Stimulated activated naive CD8-positive, alpha-beta T cell treated with anti-CD3 and anti-CD28 coated beads, Interleukin-15, Interleukin-2, amounts not matched to agents 100 ng/mL and 50 ng/mL, for 24 hours (primary cell): ENCODE data around the gene KRT83.

Source experiments
- H3K27ac Mint-ChIP-seq: one replicate; pipeline ENCODE4 v1.8.0; 2021; ENCODE audit warnings: mild to moderate bottlenecking, mixed read lengths
- H3K27me3 Mint-ChIP-seq: one replicate; pipeline ENCODE4 v1.8.0; 2021; ENCODE audit warnings: mixed read lengths
- H3K36me3 Mint-ChIP-seq: one replicate; pipeline ENCODE4 v1.8.0; 2021; ENCODE audit warnings: low read depth, mixed read lengths
- H3K4me1 Mint-ChIP-seq: one replicate; pipeline ENCODE4 v1.8.0; 2021; ENCODE audit warnings: low read depth, mixed read lengths
- H3K4me3 Mint-ChIP-seq: one replicate; pipeline ENCODE4 v1.8.0; 2021; ENCODE audit warnings: mild to moderate bottlenecking, mixed read lengths
- H3K9me3 Mint-ChIP-seq: one replicate; pipeline ENCODE4 v1.8.0; 2021; ENCODE audit warnings: mixed read lengths

Gene KRT83

DNA sequence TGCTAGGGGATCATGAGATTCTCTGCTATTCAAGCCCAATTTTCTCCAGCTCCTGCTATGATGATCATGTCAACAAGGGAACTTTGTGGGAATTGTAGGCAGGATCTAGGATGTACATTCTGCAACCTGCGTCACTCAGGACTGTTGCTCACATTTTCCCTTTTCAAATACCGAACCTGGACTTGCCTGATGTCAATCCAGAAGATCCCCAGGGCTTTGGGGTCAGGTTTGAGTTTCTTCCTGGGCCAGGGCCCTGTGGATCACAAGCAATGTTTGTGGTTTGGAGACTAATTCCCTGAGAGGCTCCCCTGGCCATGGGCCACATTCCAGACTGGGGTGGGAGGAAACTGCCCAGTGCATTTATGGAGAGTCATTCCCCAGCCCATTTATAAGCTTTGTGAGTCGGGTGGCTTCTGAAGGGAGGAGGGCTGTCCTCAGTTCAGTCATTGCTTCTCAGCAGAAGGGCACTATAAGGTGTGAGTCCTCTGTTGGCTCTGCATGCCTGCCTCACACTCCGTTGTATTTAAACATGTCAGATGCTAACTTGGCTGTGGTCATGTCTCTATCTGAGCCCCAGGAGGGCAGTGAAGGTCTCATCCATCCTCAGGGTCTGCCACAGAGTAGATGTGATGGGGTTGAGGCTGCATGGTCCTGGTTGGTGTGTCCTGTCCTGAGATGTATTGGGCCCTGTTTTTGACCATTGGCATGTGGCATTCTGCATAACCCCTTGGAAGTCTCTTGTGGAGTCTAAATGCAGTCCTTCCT is 40.2 kb downstream of the KRT83 start:
- no peak overlapping the region for H3K4me3 Mint-ChIP-seq
- peaks cover 6% of the 10 kb centered on the region for H3K4me1 Mint-ChIP-seq
- H3K36me3 Mint-ChIP-seq, result no peaks in the 10 kb centered on the region
- no peak overlapping the region for H3K27ac Mint-ChIP-seq
- H3K27me3 Mint-ChIP-seq, result peaks cover 30% of the 10 kb centered on the region
- H3K9me3 Mint-ChIP-seq, result no peaks in the 10 kb centered on the region

DNA sequence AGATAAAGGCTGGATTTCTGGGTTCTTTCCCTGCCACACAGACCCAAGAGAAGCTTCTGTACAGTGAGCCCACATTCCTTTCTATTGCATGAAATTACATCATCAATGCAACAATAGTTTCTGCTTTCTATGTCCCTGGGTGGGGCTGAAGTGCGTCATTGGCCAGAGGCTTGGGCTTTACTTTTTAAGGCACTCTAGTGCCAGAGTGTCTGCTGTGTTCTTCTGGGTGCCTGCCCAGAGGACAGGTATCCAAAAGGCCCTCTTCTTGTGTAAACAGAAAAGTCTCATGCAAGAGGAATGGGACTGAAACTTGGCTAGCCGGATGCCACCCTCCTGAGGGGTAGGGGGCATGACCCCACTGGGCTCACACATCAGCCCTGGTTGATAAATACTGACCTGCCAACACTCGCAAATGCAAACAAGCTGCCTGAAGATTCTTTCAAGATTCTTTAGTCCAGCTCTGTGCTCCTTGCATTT is 40.8 kb downstream of the KRT83 start:
- H3K4me3 Mint-ChIP-seq, result no peak overlapping the region
- H3K36me3 Mint-ChIP-seq, result no peaks in the 10 kb centered on the region
- H3K27ac Mint-ChIP-seq, result no peak overlapping the region
- H3K27me3 Mint-ChIP-seq, result peaks cover 30% of the 10 kb centered on the region
- H3K9me3 Mint-ChIP-seq, result no peaks in the 10 kb centered on the region
- peaks cover 6% of the 10 kb centered on the region for H3K4me1 Mint-ChIP-seq

DNA sequence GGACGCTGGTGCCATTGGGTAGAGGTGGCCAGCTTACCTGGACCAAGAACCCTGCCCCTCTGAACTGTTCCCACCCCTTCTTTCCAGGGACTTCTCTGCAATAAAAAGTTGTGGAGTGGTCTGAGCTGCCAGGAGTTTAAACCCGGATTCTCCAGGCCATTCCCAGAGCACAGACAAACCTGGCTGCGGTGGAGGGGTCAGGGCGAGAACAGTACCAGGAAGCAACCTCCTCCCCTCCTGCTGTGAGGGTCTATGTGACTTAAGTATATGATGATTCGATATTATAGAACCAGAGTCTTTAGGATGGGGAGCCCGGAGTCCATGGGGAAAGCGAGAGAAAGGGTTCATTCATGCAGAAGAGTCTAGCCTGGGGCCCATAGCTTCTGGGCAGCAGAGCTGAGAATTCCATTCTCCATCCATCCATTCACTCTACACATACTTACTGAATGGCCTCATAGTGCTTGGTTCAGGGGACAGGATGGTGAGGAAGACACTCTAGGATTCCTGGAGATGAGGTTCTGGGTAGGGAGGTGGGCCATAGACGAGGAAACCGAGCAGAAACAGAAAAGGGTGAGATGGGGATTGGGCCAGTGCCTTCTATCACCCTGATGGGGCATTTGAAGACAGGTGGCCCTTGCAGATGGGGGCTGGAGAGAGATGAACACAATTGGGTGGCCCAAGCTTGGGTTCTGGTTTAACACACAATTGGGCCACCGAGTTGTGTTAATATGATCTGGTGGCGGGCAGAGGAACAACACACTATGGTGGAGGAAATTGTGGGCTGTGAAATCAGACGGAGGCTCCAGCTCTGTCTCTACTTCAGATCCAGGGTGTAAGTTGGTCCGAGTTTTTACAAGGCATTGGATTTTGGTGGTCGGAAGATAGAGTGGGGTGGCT is 41.5 kb downstream of the KRT83 start:
- no peak overlapping the region for H3K4me3 Mint-ChIP-seq
- no peaks in the 10 kb centered on the region for H3K36me3 Mint-ChIP-seq
- no peaks in the 10 kb centered on the region for H3K9me3 Mint-ChIP-seq
- H3K27me3 Mint-ChIP-seq, result peaks cover 30% of the 10 kb centered on the region
- H3K4me1 Mint-ChIP-seq, result peaks cover 6% of the 10 kb centered on the region
- no peak overlapping the region for H3K27ac Mint-ChIP-seq

DNA sequence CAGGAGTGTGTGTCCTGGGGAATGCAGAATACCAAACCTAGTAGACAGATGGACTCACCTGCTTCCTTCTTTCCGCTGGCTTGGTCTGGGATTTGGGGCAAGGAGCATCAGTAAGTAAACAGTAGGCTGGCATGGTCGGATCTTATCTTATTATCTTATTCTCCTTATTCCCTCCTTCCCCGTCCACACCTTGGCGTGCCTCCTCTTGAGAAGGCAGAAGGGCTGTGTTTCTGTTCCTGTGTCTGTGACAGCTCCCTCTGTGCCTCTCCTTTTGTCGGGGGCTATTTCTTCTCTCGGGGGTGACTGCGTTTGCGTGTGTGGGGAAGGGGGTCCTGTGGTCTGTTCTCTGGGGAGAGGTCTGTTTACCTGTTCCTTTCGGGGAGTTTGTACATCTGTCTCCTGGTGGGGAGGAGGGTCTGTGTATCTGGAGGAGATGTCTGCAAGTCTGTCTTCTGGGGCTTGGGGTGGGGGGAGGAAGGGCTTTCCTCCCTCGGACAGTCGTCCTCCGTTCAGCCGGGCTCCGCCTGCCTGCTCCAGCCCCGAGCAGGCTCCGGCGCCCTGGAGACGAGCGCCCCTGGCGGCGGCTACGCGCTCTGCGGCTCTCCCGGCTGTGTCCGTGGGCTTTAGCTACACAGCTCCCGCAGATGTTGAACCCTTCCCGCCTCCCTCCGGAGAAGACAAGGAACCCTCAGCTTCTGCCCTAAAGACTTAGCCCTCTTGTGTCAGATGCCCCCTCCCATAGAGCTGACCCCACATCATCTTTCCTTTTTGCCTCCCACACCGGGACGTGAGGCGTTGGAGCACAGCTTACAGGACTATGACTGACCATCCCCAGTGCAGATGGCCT is 42.4 kb downstream of the KRT83 start:
- peaks cover 6% of the 10 kb centered on the region for H3K4me1 Mint-ChIP-seq
- no peak overlapping the region for H3K27ac Mint-ChIP-seq
- peak overlapping the region; percentile 10 for H3K4me3 Mint-ChIP-seq
- H3K27me3 Mint-ChIP-seq, result peaks cover 35% of the 10 kb centered on the region
- H3K36me3 Mint-ChIP-seq, result no peaks in the 10 kb centered on the region
- no peaks in the 10 kb centered on the region for H3K9me3 Mint-ChIP-seq

DNA sequence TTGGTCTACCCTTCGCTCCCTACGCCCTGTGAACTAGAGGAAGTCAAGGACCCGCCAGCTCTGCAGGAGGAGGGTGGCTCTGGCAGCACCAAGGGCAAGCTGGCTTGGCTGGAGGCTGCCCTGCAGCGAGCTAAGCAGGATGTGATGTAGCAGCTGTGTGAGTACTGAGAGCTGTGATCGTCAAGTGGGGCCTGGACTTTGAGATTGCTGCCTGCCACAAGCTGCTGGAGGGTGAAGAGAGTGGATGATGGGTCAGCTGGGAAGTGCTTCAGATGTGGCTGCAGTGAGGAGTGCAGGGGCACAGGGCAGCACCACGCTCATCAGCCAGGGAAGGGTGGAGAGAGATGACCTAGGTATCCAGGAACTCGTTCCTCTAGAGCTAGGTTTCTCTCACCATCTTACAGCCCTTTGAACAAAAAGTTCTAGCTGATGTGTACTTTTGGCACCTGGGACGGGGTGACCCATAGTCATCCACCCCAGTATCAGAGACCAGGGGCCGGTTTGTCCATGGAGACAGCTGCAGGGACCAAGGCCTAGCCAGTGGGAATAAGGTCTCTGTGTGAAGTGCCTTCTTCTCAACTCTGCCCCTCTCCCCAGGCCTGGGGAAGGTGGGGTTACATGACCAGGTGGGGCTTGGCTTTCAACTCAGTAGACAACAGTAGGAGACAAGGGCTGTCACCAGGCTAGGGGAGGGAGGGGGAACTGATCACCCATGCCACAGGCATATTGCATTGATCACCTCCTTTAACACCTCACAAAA is 43.5 kb downstream of the KRT83 start:
- Mint-ChIP-seq H3K4me3 (no peak overlapping the region), H3K4me1 (peaks cover 6% of the 10 kb centered on the region), H3K36me3 (no peaks in the 10 kb centered on the region), H3K27me3 (peaks cover 39% of the 10 kb centered on the region), H3K27ac (no peak overlapping the region), H3K9me3 (no peaks in the 10 kb centered on the region)

DNA sequence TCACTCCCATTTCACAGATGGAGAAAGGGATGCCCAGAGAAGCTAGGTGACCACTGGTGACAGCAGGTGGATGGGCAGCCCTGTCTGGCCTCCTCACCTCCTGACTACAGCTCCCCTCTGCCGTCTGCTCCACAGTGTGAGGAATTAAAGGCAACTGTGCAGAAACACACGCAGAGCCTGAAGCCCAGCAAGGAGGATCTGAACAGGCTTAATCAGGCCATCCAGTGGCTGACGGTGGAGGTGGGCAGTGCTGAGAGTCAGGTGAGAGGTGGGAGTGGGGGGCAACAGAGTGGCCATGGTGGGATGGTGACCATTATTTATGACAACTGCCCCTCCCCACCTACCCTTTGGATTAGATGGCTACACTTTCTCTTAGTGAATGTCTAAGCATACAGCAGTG is 45.5 kb downstream of the KRT83 start:
- Mint-ChIP-seq H3K4me1 (peaks cover 6% of the 10 kb centered on the region), H3K9me3 (no peaks in the 10 kb centered on the region), H3K4me3 (no peak overlapping the region), H3K27ac (no peak overlapping the region), H3K27me3 (peaks cover 50% of the 10 kb centered on the region), H3K36me3 (no peaks in the 10 kb centered on the region)

DNA sequence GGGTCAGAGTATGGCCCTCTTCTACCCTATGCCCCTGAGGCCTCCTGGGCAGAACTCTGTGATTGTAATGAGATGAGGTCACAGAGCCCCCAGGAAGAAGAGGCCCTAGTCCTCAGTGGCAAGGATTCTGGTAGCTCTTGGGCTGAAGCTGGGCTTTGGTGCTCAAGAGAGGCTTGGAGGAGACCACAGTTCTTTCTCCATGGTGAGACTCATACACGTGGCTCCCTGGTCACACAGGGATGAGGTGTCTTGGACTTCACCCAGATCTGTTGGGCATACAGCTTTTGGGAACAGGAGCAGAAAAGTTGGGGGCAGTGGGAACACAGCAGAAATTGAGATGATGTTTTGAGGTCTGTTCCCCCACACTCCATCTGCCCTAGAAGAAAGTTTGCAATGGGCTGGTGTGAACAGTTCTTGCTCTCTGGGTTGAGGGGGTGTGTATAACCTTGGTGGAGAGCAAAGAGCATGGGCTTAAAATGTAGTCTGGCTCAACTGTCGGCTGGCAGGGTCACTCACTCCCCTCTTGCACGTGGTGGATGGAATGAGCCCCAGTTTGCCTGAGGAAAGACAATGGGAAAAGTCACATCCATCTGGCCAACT is 46.6 kb downstream of the KRT83 start, which contains the start of gene KRT86:
Gene KRT86, plus strand, starts transcription at position 125 of the 600 bp plus-strand sequence. CDS start 27,272 bp downstream, outside the sequence.
- H3K27me3 Mint-ChIP-seq, result peaks cover 50% of the 10 kb centered on the region
- no peaks in the 10 kb centered on the region for H3K9me3 Mint-ChIP-seq
- peaks cover 6% of the 10 kb centered on the region for H3K4me1 Mint-ChIP-seq
- H3K27ac Mint-ChIP-seq, result no peak within 1 kb of the TSS
- H3K36me3 Mint-ChIP-seq, result no peaks in the 10 kb centered on the region
- H3K4me3 Mint-ChIP-seq, result no peak within 1 kb of the TSS

DNA sequence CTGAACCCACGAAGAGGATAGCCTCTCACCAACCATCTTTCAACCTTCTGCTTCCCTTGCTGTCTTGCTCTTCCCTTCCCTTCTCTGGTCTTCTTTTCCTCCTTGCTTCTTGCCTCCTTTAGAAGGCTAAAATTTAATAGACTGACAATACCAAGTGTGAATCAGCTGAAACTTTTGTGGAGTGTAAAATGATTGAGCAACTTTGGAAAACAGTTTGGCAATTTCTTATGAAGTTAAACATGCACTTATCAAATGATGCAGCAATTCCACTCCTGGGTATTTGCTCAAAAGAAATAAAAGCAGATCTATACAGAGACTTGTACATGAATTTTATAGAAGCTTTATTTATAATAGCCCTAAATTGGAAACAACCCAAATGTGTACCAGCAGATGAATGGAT is 50.0 kb downstream of the KRT83 start:
- Mint-ChIP-seq H3K27me3 (peaks cover 26% of the 10 kb centered on the region), H3K9me3 (no peaks in the 10 kb centered on the region), H3K36me3 (no peaks in the 10 kb centered on the region), H3K4me1 (no peaks in the 10 kb centered on the region), H3K4me3 (no peak overlapping the region), H3K27ac (no peak overlapping the region)

DNA sequence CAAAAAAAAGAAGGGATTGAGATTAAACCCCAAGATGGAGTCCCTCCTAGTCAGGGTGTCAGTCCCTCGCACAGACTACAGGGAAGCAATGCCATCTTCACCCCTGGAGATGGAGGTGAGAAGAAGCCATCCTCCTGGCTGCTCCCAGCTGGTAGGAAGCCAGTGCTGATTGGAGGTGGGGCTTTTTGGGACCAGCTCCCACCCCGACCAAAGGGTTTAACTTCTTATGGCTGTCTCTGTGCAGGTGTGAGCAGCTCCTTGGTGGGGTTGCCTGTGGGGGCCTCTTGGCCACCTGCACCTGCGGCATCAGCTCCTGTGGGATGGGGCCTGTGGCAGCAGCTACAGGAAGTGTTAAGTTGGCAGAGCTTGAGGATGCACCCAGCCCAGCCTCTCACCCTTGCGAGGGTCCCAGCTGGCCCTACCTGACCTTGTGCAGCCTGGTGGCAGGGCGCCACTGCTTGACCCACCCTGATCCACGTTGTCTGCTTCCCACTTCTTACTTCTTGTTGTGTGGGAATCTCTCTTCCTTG is 50.6 kb downstream of the KRT83 start:
- Mint-ChIP-seq H3K27me3 (peaks cover 26% of the 10 kb centered on the region), H3K4me1 (no peaks in the 10 kb centered on the region), H3K27ac (no peak overlapping the region), H3K4me3 (no peak overlapping the region), H3K9me3 (no peaks in the 10 kb centered on the region), H3K36me3 (no peaks in the 10 kb centered on the region)

DNA sequence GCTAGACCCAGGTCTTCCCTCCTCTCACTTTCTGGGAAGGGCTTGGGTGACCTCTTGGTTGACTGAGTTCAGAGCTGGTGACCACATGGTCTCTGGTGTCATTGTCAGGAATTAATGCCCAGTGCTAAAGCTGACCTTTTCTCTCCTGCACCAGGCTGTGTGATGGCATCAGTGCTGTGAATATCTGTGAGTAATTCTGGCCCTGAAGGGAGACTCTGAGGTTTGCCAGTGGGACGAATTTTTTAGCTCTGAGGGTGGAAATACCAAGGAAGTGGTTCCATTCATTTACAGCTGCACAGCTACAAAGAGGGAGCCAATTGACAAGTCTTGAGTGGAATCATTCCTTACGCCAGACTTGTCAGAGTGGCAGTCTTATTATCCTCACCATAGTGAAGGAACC is 53.0 kb downstream of the KRT83 start:
- Mint-ChIP-seq H3K36me3 (no peaks in the 10 kb centered on the region), H3K4me1 (no peaks in the 10 kb centered on the region), H3K4me3 (no peak overlapping the region), H3K27me3 (peaks cover 21% of the 10 kb centered on the region), H3K9me3 (no peaks in the 10 kb centered on the region), H3K27ac (no peak overlapping the region)

DNA sequence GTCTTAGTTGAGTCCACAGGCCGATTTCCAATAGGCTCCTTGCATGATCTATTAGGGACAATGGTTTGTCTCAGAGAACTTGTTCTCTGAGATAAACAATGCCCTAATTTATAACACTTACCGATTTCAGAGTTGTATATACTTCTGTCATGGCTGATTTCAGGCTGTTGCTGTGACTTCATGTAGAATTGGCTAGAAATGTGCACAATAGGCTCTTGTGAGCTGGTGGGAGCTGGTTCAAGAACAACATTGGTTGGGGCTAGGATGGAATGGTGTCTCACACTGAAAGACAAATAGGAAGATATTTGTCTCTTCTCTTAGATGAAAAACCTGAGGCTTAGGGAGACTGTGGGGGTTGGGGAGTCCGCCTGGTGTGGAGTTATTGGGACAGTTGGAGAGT is 53.5 kb downstream of the KRT83 start:
- Mint-ChIP-seq H3K27ac (no peak overlapping the region), H3K27me3 (peaks cover 19% of the 10 kb centered on the region), H3K9me3 (no peaks in the 10 kb centered on the region), H3K4me3 (no peak overlapping the region), H3K4me1 (no peaks in the 10 kb centered on the region), H3K36me3 (no peaks in the 10 kb centered on the region)

DNA sequence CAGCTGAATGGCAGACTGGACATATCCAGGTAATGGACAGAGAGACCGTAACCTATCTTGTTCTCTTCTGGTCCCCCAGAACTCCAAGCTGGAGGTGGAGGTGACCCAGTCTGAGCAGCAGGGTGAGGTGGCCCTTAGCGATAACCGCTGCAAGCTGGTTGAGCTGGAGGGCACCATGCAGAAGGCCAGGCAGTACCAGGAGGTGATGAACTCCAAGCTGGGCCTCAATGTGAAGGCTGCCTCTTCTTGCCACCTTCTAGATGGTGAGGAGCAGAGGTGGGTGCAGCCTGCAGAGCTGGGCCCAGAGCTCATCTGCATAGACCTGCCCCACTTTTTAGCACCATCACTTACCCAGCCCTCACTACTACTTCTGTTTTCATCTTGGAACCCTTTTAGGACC is 53.9 kb downstream of the KRT83 start:
- H3K36me3 Mint-ChIP-seq, result no peaks in the 10 kb centered on the region
- H3K4me1 Mint-ChIP-seq, result no peaks in the 10 kb centered on the region
- peaks cover 24% of the 10 kb centered on the region for H3K27me3 Mint-ChIP-seq
- no peak overlapping the region for H3K4me3 Mint-ChIP-seq
- H3K9me3 Mint-ChIP-seq, result no peaks in the 10 kb centered on the region
- no peak overlapping the region for H3K27ac Mint-ChIP-seq

DNA sequence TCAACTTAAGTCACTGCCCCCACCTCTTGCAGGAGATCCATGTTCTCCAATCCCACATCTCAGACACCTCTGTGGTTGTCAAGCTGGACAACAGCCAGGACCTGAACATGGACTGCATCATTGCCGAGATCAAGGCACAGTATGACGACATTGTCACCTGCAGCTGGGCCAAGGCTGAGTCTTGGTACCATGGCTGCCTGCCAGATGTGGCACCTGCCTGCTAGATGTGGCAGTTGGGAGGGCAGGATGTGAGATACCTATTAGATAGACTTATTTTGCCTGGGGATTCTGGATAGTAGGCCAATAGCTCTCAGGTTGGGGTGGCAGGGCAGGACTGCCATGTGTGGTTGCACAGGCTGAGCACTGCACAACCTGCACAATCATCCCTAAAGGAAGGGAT is 54.7 kb downstream of the KRT83 start:
- Mint-ChIP-seq H3K4me1 (no peaks in the 10 kb centered on the region), H3K27ac (no peak overlapping the region), H3K36me3 (no peaks in the 10 kb centered on the region), H3K9me3 (no peaks in the 10 kb centered on the region), H3K27me3 (peaks cover 26% of the 10 kb centered on the region), H3K4me3 (no peak overlapping the region)
